Subcutaneous adipose tissue (tissue), 4 donors: ENCODE data around the gene PTCD2. TPM values are rescaled to one million over a fixed set of nuclear protein-coding genes. Genes with fewer than 3 reads are reported as not detected.

ENCODE experiments used
- total RNA-seq, 4 donors: library from RNA; depleted of rRNA; stranded (reverse); fragments of >200 nt; gene quantifications; one replicate each; pipeline ENCODE4 v1.1.0, GENCODE V29; 2016
- TF ChIP-seq, protein P1 (sequence below): fragments of 450-650 bp; IDR thresholded peaks from one replicate; pipeline ENCODE4 v1.5.1; 2016; ENCODE audit warnings: low read depth, mild to moderate bottlenecking, control low read depth, antibody characterized with exemption, moderate library complexity

PTCD2 gene
- total RNA-seq, 4 donors from 2014 or later = 6.2 to 13.2 (median 8.7) TPM

- TF ChIP-seq, protein P1, sequence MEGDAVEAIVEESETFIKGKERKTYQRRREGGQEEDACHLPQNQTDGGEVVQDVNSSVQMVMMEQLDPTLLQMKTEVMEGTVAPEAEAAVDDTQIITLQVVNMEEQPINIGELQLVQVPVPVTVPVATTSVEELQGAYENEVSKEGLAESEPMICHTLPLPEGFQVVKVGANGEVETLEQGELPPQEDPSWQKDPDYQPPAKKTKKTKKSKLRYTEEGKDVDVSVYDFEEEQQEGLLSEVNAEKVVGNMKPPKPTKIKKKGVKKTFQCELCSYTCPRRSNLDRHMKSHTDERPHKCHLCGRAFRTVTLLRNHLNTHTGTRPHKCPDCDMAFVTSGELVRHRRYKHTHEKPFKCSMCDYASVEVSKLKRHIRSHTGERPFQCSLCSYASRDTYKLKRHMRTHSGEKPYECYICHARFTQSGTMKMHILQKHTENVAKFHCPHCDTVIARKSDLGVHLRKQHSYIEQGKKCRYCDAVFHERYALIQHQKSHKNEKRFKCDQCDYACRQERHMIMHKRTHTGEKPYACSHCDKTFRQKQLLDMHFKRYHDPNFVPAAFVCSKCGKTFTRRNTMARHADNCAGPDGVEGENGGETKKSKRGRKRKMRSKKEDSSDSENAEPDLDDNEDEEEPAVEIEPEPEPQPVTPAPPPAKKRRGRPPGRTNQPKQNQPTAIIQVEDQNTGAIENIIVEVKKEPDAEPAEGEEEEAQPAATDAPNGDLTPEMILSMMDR = no peak
These were observed 12.0 kb upstream of the PTCD2 start for GRCh38 chr5:72307968-72308852.

DNA sequence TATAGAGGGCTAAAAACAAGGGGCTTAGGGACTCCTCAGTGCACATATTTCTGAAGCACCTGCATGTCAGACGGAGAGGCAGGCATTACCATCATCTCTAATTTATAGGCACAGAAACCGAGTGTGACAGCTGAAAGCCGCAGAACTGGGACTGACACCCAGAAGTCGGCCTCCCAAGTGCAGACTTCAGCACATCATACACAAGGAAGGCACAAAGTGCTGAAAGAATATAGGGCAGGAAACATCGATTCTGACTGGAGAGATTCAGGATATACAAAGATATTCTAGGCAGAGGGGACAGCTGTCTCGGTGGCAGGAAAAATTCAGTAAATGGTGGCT is 11.4 kb upstream of the PTCD2 start:
- TF ChIP-seq, protein P1 = no peak

GRCh38 chr5:72313141-72313540 is 7.0 kb upstream of the PTCD2 start:
- TF ChIP-seq, protein P1 = no peak

DNA sequence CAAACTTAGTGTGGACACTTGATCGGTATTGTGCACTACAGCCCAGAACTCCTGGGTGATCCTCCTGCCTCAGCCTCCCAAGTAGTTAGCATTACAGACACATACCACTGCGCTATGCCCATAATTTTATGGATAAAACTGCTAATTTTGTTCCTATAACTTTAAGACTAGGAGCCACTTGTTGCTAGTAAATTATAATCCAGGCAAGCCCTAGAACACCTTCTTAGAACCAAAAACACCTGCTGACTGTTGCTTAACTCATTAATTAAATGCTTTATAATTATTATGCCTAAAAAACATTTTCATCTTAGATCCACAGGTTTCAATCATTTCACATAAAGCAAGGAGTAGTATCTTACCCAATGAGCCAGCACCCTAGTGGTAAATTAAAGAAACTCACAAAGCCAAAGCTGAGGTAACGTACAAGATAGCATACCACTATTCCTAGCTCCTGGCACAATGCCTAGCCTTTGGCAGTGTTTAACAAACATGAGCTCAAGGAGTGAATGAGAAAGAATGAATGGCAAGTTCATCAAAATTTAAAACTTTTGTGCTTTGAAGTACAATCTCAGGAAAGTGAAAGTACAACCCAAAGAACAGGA is 5.5 kb upstream of the PTCD2 start:
- TF ChIP-seq, protein P1 = no peak

GRCh38 chr5:72324189-72324825 is 4.1 kb downstream of the PTCD2 start:
- TF ChIP-seq, protein P1 = no peak

GRCh38 chr5:72325566-72326305 is 5.6 kb downstream of the PTCD2 start:
- TF ChIP-seq, protein P1 = no peak
